PC-3 (cell line): ENCODE data around the gene NMRAL1. TPM values are rescaled to one million over a fixed set of nuclear protein-coding genes. Genes with fewer than 3 reads are reported as not detected.

Source experiments
- ATAC-seq: fragments of 200-7000 bp; cut with Tn5 transposase; 2 replicates; pipeline ENCODE4 v1.9.1; 2020; ENCODE audit warnings: mild to moderate bottlenecking, moderate library complexity
- BruUV-seq: library from RNA; stranded (reverse); fragments of 400-500 nt; replicated peaks from 2 replicates; lab custom pipeline; 2021; lab: Mats Ljungman, UMichigan
- CTCF ChIA-PET: fragments of 300-600 bp; sonication (Branson Sonifier 250); formaldehyde crosslinking; loops from one replicate; lab custom pipeline; 2022; ENCODE audit warnings: antibody characterized with exemption; lab: Charles Lee
- POLR2A ChIA-PET: fragments of 300-600 bp; sonication (Branson Sonifier 250); formaldehyde crosslinking; loops from one replicate; lab custom pipeline; 2022; ENCODE audit warnings: antibody characterized with exemption; ENCODE audit not compliant: unreplicated experiment; lab: Charles Lee
- DNase-seq: peaks from one replicate; pipeline ENCODE4 v3.0.0-alpha.2; 2015
- H2AFZ ChIP-seq: fragments of 300-600 bp; sonication (generic); 2 replicates; pipeline ENCODE4 v1.6.0; 2016; ENCODE audit warnings: antibody characterized with exemption, low read length
- H3F3A ChIP-seq: fragments of 300-600 bp; sonication (generic); one replicate; pipeline ENCODE4 v1.6.0; 2017; ENCODE audit warnings: antibody characterized with exemption, low read length, control low read depth, mild to moderate bottlenecking; ENCODE audit not compliant: unreplicated experiment
- H3K27ac ChIP-seq: fragments of 300-600 bp; sonication (generic); 2 replicates; pipeline ENCODE4 v1.5.1; 2016; ENCODE audit warnings: mild to moderate bottlenecking, low read length
- H3K27me3 ChIP-seq: fragments of 300-600 bp; sonication (generic); 2 replicates; pipeline ENCODE4 v1.6.1; 2016; ENCODE audit warnings: low read length, mixed read lengths
- H3K36me3 ChIP-seq: fragments of 300-600 bp; sonication (generic); 2 replicates; pipeline ENCODE4 v1.6.1; 2016; ENCODE audit warnings: low read depth, mixed run types, low read length, mixed read lengths
- H3K4me1 ChIP-seq: fragments of 300-600 bp; sonication (generic); 2 replicates; pipeline ENCODE4 v1.5.1; 2016; ENCODE audit warnings: low read length; ENCODE audit not compliant: insufficient read depth
- H3K4me2 ChIP-seq: fragments of 300-600 bp; sonication (generic); 2 replicates; pipeline ENCODE4 v1.6.0; 2016; ENCODE audit warnings: low read length
- H3K4me3 ChIP-seq: fragments of 300-600 bp; sonication (generic); 2 replicates; pipeline ENCODE4 v1.5.1; 2016; ENCODE audit warnings: mild to moderate bottlenecking, low read length, mixed read lengths
- H3K79me2 ChIP-seq: fragments of 300-600 bp; sonication (generic); 2 replicates; pipeline ENCODE4 v1.6.1; 2017; ENCODE audit warnings: low read length, mixed read lengths
- H3K9ac ChIP-seq: fragments of 300-600 bp; sonication (generic); 2 replicates; pipeline ENCODE4 v1.6.0; 2016; ENCODE audit warnings: mild to moderate bottlenecking, low read length
- H3K9me2 ChIP-seq: fragments of 300-600 bp; sonication (generic); replicated peaks from 2 replicates; pipeline ENCODE4 v1.6.1; 2016; ENCODE audit warnings: mixed run types, low read length, mixed read lengths
- H3K9me3 ChIP-seq: fragments of 300-600 bp; sonication (generic); 2 replicates; pipeline ENCODE4 v1.6.1; 2016; ENCODE audit warnings: low read length, mixed read lengths
- H4K20me1 ChIP-seq: fragments of 300-600 bp; sonication (generic); 2 replicates; pipeline ENCODE4 v1.6.1; 2016; ENCODE audit warnings: low read length, mixed read lengths
- CTCF ChIP-seq: fragments of 300-600 bp; sonication (generic); conservative IDR thresholded peaks from 2 replicates; pipeline ENCODE4 v1.5.1; 2017; ENCODE audit warnings: antibody characterized with exemption, low read depth, mild to moderate bottlenecking, low read length
- EZH2 ChIP-seq: fragments of 300-600 bp; sonication (generic); IDR thresholded peaks from one replicate; pipeline ENCODE4 v1.6.1; 2017; ENCODE audit warnings: antibody characterized with exemption, mild to moderate bottlenecking, low read length; ENCODE audit not compliant: unreplicated experiment
- EZH2phosphoT487 ChIP-seq: fragments of 300-600 bp; sonication (generic); IDR thresholded peaks from 2 replicates; pipeline ENCODE4 v1.6.1; 2018; ENCODE audit warnings: mild to moderate bottlenecking, antibody characterized with exemption, low read length, borderline replicate concordance
- intact Hi-C: fragments of 100-400 bp; cut with micrococcal nuclease; formaldehyde crosslinking; loops from 2 replicates; pipeline ENCODE4 v1.9.0; 2023
- total RNA-seq: library from RNA; depleted of rRNA; stranded (reverse); fragments of >200 nt; gene quantifications from 2 replicates; pipeline ENCODE4 v1.2.3, GENCODE V29; 2014

Gene NMRAL1
- total RNA-seq, 1 experiment from 2014 or later = 92.6 TPM

GRCh38 chr16:4475880-4476788, 1.7 kb upstream of the NMRAL1 start, which contains the start of gene HMOX2:
Gene HMOX2 (plus strand): TSS chr16:4476398. CDS start chr16:4505525, 29,127 bp downstream.
- Histone ChIP-seq H3K27ac (peak within 1 kb of the TSS; percentile 34), H3K4me3 (peak within 1 kb of the TSS; percentile 93), H3K9ac (peak within 1 kb of the TSS; percentile 79), H3K9me3 (no peaks in the 10 kb centered on the region), H3K27me3 (no peaks in the 10 kb centered on the region), H3F3A (no peaks in the 10 kb centered on the region), H3K4me2 (peak within 1 kb of the TSS; percentile 87), H2AFZ (peak within 1 kb of the TSS; percentile 67), H3K36me3 (no peaks in the 10 kb centered on the region), H4K20me1 (no peaks in the 10 kb centered on the region), H3K79me2 (peaks cover 66% of the 10 kb centered on the region), H3K9me2 (no peaks in the 10 kb centered on the region), H3K4me1 (peaks cover 27% of the 10 kb centered on the region)
- intact Hi-C loops = no loop called here
- TF ChIP-seq EZH2phosphoT487 (no peak), CTCF (0 out of 2 replicates have a peak, but pooled peaks have one; percentile 28)
- ChIA-PET POLR2A (interaction anchor here (1.2 kb wide), 1 partner anchor 12 kb away, joined by 6 read pairs; no protein-coding TSS in a partner anchor), CTCF (interaction anchor here (0.6 to 1.2 kb wide), 2 partner anchors 24 to 31 kb away, joined by 3 to 10 read pairs; no protein-coding TSS in a partner anchor)
- DNase-seq = peak; percentile 93
- ATAC-seq = peak; percentile 84
- no TSS peak for BruUV-seq

GRCh38 chr16:4472880-4473279, 1.5 kb downstream of the NMRAL1 start:
- H3K79me2 ChIP-seq = peaks cover 38% of the 10 kb centered on the region
- H3K9me3 ChIP-seq = no peaks in the 10 kb centered on the region
- ATAC-seq = no peak
- no peak for DNase-seq
- H3K4me1 ChIP-seq = peaks cover 22% of the 10 kb centered on the region
- H3K27ac ChIP-seq = no peak overlapping the region
- POLR2A ChIA-PET = no interaction called here
- H3K4me3 ChIP-seq = no peak overlapping the region
- CTCF ChIA-PET = no interaction called here
- no peaks in the 10 kb centered on the region for H3K27me3 ChIP-seq
- H3F3A ChIP-seq = no peaks in the 10 kb centered on the region
- no peaks in the 10 kb centered on the region for H4K20me1 ChIP-seq
- intact Hi-C loops = no loop called here
- no peaks in the 10 kb centered on the region for H3K36me3 ChIP-seq
- no peak overlapping the region for H3K9ac ChIP-seq
- BruUV-seq = no TSS peak
- H3K4me2 ChIP-seq = peak overlapping the region; percentile 96; the same call in 1 of the 2 replicates
- no peaks in the 10 kb centered on the region for H3K9me2 ChIP-seq
- TF ChIP-seq EZH2phosphoT487 = no peak
- no peak for TF ChIP-seq CTCF
- TF ChIP-seq EZH2 = no peak
- no peak overlapping the region for H2AFZ ChIP-seq

GRCh38 chr16:4471869-4472268, 2.6 kb downstream of the NMRAL1 start:
- no peaks in the 10 kb centered on the region for H3F3A ChIP-seq
- H4K20me1 ChIP-seq = no peaks in the 10 kb centered on the region
- no peak for TF ChIP-seq CTCF
- no peak for TF ChIP-seq EZH2phosphoT487
- no peak for TF ChIP-seq EZH2
- no peaks in the 10 kb centered on the region for H3K9me3 ChIP-seq
- H2AFZ ChIP-seq = no peak overlapping the region
- H3K9me2 ChIP-seq = no peaks in the 10 kb centered on the region
- no peaks in the 10 kb centered on the region for H3K36me3 ChIP-seq
- H3K27me3 ChIP-seq = no peaks in the 10 kb centered on the region
- intact Hi-C loops = no loop called here
- no peak for ATAC-seq
- POLR2A ChIA-PET = no interaction called here
- H3K9ac ChIP-seq = no peak overlapping the region
- peaks cover 28% of the 10 kb centered on the region for H3K79me2 ChIP-seq
- DNase-seq = no peak
- no peak overlapping the region for H3K4me2 ChIP-seq
- H3K4me1 ChIP-seq = peaks cover 17% of the 10 kb centered on the region; the same call in 1 of the 2 replicates
- CTCF ChIA-PET = no interaction called here
- no TSS peak for BruUV-seq
- H3K27ac ChIP-seq = no peak overlapping the region
- no peak overlapping the region for H3K4me3 ChIP-seq
